Mammary epithelial cell (primary cell): ENCODE results near the gene PLA2G6.

Experiments used
- CTCF ChIP-seq, 2 donors: IDR thresholded peaks in 1 of 2; conservative IDR thresholded peaks in 1 of 2; 2 replicates each; pipeline ENCODE4 v1.5.1; 2011 to 2012; ENCODE audit warnings: inconsistent platforms in 2 of 2, low read length in 2 of 2, mild to moderate bottlenecking in 2 of 2, control low read depth in 1 of 2, low read depth in 1 of 2; ENCODE audit not compliant: insufficient read depth in 1 of 2; ENCODE audit errors: extremely low read depth in 1 of 2
- EZH2 ChIP-seq: IDR thresholded peaks from 2 replicates; pipeline ENCODE4 v1.6.1; 2012; ENCODE audit warnings: low read length, inconsistent platforms, borderline replicate concordance

GRCh38 chr22:38215156-38216038, 33.8 kb upstream of the PLA2G6 start:
- no peak for TF ChIP-seq CTCF (conservative IDR thresholded peaks at IDR 0.05 in 1 of 2, IDR thresholded peaks at IDR 0.05 in 1 of 2; ENCODE audit: extremely low read depth in 1 of 2, insufficient read depth in 1 of 2, low read depth in 1 of 2, low read length in 2 of 2)
- TF ChIP-seq EZH2: no peak
